ENCODE measurements around the gene PCNX1. TPM values are rescaled to one million over a fixed set of nuclear protein-coding genes. Genes with fewer than 3 reads are reported as not detected.
"Not testable (repeated sequence)": the region's sequence is repeated elsewhere in the genome, so short reads cannot be mapped to it uniquely, and the experiment has no call there.

PCNX1 gene
- total RNA-seq, 1 experiment from 2014 or later: 28.7 TPM

- no peak for DNase-seq (ENCODE audit: low read depth)
Measured at GRCh38 chr14:71013551-71014192, 106.4 kb downstream of the PCNX1 start.

DNA sequence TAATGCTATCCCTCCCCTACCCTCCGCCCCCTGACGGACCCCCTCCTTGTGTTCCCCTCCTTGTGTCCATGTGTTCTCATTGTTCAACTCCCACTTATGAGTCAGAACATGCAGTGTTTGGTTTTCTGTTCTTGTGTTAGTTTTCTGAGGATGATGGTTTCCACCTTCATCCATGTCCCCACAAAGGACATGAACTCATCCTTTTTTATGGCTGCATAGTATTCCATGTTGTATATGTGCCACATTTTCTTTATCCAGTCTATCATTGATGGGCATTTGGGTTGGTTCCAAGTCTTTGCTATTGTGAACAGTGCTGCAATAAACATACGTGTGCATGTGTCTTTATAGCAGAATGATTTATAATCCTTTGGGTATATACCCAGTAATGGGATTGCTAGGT lies 112.7 kb downstream of the PCNX1 start:
- DNase-seq (ENCODE audit: low read depth): not testable (repeated sequence)

GRCh38 chr14:71021347-71022011 lies 114.2 kb downstream of the PCNX1 start:
- DNase-seq (ENCODE audit: low read depth): peak; percentile 91

GRCh38 chr14:71022012-71022869 lies 115.0 kb downstream of the PCNX1 start:
- peak; percentile 47 for DNase-seq (ENCODE audit: low read depth)

DNA sequence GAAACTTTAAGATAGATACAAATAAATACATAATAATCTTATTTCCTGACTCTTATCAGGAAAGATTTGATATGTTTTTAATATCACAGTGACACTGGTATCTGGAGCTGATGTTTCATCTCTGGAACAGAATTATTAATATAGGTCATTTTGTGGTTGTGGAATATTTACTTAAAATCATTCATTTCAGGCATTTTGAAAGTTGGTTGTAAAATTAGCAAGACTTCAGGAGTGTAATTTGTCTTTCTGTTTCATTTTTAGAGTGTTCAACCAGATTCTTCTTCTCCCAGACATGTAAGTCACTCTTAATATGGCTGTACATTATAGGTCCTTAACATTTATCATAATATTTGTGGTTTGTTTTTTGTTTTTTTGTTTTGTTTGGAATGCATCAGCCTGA lies 115.7 kb downstream of the PCNX1 start:
- DNase-seq (ENCODE audit: low read depth): no peak

GRCh38 chr14:71029236-71029781 lies 122.0 kb downstream of the PCNX1 start:
- peak; percentile 50 for DNase-seq (ENCODE audit: low read depth)

GRCh38 chr14:71031000-71031399 lies 123.7 kb downstream of the PCNX1 start:
- DNase-seq (ENCODE audit: low read depth): no peak

GRCh38 chr14:71036433-71036832 lies 129.2 kb downstream of the PCNX1 start:
- no peak for DNase-seq (ENCODE audit: low read depth)

DNA sequence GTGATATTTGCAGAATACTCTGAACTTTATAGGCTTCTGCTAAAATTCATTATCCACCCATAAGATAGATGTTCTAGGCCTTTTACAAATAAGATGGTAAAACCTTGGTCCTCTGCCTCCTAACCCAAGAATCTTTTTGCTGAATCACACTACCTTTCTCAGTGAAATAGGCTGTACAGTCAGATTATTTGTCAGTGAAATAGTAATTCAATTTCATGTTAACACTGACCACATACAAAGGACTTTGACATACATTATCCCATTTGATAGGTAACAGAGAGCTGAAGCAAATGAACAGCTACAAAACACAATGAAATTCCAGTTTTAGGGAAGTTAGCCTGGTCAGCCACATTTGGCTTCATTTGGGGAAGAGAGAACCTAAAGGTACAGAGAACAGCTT lies 141.1 kb downstream of the PCNX1 start:
- no peak for DNase-seq (ENCODE audit: low read depth)

GRCh38 chr14:71049435-71050133 lies 142.3 kb downstream of the PCNX1 start:
- DNase-seq (ENCODE audit: low read depth): peak; percentile 3

GRCh38 chr14:71050227-71050823 lies 143.1 kb downstream of the PCNX1 start:
- DNase-seq (ENCODE audit: low read depth): peak; percentile 9

- DNase-seq (ENCODE audit: low read depth): no peak
Measured at GRCh38 chr14:71054706-71055105, 147.4 kb downstream of the PCNX1 start.

DNA sequence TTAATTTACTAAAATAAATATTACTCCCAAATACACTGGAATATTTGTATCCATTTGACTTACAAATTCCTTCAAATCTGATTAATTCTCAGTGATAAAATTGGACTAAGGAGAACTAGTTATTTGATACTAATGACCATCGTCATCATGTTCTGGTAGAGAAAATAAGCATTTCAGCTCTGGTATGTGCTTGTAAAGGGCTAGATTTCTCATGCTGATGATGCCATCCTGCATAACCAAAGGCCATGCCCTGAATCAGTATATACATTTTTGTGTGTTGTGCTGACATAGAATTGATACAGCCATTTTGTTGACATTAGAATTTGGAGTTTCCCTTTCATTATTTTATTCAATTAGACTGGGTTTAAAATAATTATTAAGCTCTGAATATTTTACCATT lies 148.9 kb downstream of the PCNX1 start:
- DNase-seq (ENCODE audit: low read depth): no peak

DNA sequence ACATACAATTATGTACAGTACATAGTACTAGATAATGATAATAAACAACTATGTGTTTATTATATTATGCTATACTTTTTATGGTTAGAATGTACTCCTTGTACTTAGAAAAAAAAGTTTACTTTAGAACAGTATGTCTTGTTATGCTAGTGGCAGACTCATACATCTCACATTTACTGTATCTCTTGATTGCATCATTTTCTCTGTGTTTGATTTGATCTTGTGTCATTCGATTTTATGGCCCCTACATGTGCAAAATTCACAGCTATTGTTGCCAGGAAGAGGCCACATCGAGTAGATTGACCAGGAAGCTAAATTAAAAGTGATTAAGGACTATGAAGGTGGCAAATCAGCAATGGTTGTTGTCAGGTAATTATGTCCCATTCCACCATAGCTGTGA lies 153.0 kb downstream of the PCNX1 start:
- DNase-seq (ENCODE audit: low read depth): no peak

- DNase-seq (ENCODE audit: low read depth): no peak
Measured at GRCh38 chr14:71060825-71061455, 153.7 kb downstream of the PCNX1 start.

- no peak for DNase-seq (ENCODE audit: low read depth)
Measured at GRCh38 chr14:71061458-71061857, 154.2 kb downstream of the PCNX1 start.

GRCh38 chr14:71062581-71063303 lies 155.5 kb downstream of the PCNX1 start:
- no peak for DNase-seq (ENCODE audit: low read depth)

DNA sequence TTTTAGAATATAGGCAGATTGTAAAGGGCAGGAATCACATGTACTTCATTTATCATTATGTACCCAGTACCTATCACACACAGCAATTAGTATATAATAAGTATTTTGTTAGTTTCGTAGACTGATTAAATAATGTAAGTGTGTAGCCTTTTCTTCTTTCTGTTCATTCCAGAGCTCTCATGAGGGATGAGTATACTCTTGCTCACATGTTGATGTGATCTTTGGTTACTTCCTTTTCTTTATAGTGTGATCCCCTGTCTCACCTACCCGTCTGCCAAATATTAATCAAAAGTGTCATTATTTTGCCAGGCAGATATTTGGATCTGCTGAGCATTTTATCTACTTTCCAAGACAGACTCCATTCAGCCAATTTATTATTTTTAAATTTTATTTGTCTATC lies 156.1 kb downstream of the PCNX1 start:
- DNase-seq (ENCODE audit: low read depth): no peak

GRCh38 chr14:71064747-71065146 lies 157.5 kb downstream of the PCNX1 start:
- not testable (repeated sequence) for DNase-seq (ENCODE audit: low read depth)

DNA sequence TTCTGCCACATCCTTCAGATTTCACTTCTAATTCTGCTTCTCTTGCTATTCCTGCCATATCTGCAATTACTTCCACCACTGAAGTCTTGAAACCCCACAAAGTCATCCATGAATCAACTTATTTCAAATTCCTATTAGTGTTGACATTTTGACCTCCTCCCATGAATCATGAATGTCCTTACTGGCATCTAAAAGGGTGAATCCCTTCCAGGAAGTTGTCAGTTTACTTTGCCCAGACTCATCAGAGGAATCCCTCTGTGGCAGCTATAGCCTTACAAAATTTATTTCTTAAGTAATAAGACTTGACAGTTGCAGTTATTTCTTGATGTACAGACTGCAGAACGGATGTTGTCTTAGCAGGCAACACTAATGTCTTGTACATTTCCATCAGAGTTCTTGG lies 162.9 kb downstream of the PCNX1 start:
- DNase-seq (ENCODE audit: low read depth): peak; percentile 81
